ENCODE data around the gene CREB3L4. TPM values are rescaled to one million over a fixed set of nuclear protein-coding genes. Genes with fewer than 3 reads are reported as not detected.

CREB3L4 gene
- total and polyA plus RNA-seq, 2 of the 13 experiments (the other 11 are each of a cell fraction or from before 2014, with no cell fraction given) = 9.9 to 18.7 TPM

GRCh38 chr1:153990468-153991150 is 22.9 kb downstream of the CREB3L4 start, which contains the start of gene RPS27 (continued):
- no peak for TF ChIP-seq NCOR1 (IDR thresholded peaks at IDR 0.05; ENCODE audit: borderline replicate concordance, low read length)
- TF ChIP-seq, protein P1, sequence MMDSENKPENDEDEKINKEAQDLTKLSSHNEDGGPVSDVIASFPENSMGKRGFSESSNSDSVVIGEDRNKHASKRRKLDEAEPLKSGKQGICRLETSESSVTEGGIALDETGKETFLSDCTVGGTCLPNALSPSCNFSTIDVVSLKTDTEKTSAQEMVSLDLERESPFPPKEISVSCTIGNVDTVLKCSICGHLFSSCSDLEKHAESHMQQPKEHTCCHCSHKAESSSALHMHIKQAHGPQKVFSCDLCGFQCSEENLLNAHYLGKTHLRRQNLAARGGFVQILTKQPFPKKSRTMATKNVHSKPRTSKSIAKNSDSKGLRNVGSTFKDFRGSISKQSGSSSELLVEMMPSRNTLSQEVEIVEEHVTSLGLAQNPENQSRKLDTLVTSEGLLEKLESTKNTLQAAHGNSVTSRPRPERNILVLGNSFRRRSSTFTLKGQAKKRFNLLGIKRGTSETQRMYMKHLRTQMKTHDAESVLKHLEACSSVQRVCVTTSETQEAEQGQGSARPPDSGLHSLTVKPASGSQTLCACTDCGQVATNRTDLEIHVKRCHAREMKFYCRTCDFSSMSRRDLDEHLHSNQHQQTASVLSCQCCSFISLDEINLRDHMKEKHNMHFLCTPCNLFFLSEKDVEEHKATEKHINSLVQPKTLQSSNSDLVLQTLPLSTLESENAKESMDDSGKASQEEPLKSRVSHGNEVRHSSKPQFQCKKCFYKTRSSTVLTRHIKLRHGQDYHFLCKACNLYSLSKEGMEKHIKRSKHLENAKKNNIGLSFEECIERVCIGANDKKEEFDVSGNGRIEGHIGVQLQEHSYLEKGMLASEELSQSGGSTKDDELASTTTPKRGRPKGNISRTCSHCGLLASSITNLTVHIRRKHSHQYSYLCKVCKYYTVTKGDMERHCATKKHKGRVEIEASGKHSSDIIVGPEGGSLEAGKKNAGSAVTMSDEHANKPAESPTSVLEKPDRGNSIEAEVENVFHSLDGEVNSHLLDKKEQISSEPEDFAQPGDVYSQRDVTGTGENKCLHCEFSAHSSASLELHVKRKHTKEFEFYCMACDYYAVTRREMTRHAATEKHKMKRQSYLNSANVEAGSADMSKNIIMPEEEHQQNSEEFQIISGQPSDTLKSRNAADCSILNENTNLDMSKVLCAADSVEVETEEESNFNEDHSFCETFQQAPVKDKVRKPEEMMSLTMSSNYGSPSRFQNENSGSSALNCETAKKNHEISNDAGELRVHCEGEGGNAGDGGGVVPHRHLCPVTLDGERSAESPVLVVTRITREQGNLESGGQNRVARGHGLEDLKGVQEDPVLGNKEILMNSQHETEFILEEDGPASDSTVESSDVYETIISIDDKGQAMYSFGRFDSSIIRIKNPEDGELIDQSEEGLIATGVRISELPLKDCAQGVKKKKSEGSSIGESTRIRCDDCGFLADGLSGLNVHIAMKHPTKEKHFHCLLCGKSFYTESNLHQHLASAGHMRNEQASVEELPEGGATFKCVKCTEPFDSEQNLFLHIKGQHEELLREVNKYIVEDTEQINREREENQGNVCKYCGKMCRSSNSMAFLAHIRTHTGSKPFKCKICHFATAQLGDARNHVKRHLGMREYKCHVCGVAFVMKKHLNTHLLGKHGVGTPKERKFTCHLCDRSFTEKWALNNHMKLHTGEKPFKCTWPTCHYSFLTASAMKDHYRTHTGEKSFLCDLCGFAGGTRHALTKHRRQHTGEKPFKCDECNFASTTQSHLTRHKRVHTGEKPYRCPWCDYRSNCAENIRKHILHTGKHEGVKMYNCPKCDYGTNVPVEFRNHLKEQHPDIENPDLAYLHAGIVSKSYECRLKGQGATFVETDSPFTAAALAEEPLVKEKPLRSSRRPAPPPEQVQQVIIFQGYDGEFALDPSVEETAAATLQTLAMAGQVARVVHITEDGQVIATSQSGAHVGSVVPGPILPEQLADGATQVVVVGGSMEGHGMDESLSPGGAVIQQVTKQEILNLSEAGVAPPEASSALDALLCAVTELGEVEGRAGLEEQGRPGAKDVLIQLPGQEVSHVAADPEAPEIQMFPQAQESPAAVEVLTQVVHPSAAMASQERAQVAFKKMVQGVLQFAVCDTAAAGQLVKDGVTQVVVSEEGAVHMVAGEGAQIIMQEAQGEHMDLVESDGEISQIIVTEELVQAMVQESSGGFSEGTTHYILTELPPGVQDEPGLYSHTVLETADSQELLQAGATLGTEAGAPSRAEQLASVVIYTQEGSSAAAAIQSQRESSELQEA (CRISPR knock-in tag; IDR thresholded peaks at IDR 0.05; ENCODE audit: not compliant biosample characterization) = no peak
- no peak for TF ChIP-seq ZBTB14 (CRISPR knock-in tag; IDR thresholded peaks at IDR 0.05)
- peak; percentile 95 for TF ChIP-seq GTF2F1 (IDR thresholded peaks at IDR 0.05; ENCODE audit: low read length)
- no peak for TF ChIP-seq SMYD3 (CRISPR knock-in tag; IDR thresholded peaks at IDR 0.05)
- TF ChIP-seq, protein P2, sequence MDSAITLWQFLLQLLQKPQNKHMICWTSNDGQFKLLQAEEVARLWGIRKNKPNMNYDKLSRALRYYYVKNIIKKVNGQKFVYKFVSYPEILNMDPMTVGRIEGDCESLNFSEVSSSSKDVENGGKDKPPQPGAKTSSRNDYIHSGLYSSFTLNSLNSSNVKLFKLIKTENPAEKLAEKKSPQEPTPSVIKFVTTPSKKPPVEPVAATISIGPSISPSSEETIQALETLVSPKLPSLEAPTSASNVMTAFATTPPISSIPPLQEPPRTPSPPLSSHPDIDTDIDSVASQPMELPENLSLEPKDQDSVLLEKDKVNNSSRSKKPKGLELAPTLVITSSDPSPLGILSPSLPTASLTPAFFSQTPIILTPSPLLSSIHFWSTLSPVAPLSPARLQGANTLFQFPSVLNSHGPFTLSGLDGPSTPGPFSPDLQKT (CRISPR knock-in tag; IDR thresholded peaks at IDR 0.05; ENCODE audit: borderline replicate concordance) = no peak
- TF ChIP-seq UBTF (CRISPR knock-in tag; IDR thresholded peaks at IDR 0.05) = peak; percentile 58
- TF ChIP-seq SMARCE1 (IDR thresholded peaks at IDR 0.05; ENCODE audit: borderline replicate concordance) = no peak
- TF ChIP-seq HOXD1 (CRISPR knock-in tag; IDR thresholded peaks at IDR 0.05) = no peak
- TF ChIP-seq, protein P3, sequence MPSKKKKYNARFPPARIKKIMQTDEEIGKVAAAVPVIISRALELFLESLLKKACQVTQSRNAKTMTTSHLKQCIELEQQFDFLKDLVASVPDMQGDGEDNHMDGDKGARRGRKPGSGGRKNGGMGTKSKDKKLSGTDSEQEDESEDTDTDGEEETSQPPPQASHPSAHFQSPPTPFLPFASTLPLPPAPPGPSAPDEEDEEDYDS (CRISPR knock-in tag; IDR thresholded peaks at IDR 0.05) = peak; percentile 94
- peak; percentile 89 for TF ChIP-seq CEBPB (IDR thresholded peaks at IDR 0.05; ENCODE audit: borderline replicate concordance, low read depth, low read length)
- TF ChIP-seq, protein P4, sequence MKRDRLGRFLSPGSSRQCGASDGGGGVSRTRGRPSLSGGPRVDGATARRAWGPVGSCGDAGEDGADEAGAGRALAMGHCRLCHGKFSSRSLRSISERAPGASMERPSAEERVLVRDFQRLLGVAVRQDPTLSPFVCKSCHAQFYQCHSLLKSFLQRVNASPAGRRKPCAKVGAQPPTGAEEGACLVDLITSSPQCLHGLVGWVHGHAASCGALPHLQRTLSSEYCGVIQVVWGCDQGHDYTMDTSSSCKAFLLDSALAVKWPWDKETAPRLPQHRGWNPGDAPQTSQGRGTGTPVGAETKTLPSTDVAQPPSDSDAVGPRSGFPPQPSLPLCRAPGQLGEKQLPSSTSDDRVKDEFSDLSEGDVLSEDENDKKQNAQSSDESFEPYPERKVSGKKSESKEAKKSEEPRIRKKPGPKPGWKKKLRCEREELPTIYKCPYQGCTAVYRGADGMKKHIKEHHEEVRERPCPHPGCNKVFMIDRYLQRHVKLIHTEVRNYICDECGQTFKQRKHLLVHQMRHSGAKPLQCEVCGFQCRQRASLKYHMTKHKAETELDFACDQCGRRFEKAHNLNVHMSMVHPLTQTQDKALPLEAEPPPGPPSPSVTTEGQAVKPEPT (CRISPR knock-in tag; IDR thresholded peaks at IDR 0.05; ENCODE audit: low read depth) = peak; percentile 85; the same call in 1 of the 2 replicates
- 0 out of 2 replicates have a peak, but pooled peaks have one; percentile 67 for TF ChIP-seq ZNF33A (CRISPR knock-in tag; IDR thresholded peaks at IDR 0.05; ENCODE audit: borderline replicate concordance)

All from HepG2 (cell line).